ENCODE results near the gene PDCD11.

- TF ChIP-seq CTCF (IDR thresholded peaks at IDR 0.05) (no peak), POLR2A (IDR thresholded peaks at IDR 0.05) (no peak)
Observed at GRCh38 chr10:103490986-103491314, 94.5 kb downstream of the PDCD11 start.

All from Peyer's patch (tissue), 4 donors.